PC-9 (cell line): ENCODE results near the gene ITGB3. TPM values are rescaled to one million over a fixed set of nuclear protein-coding genes. Genes with fewer than 3 reads are reported as not detected.

Experiments used
- BruUV-seq: library from RNA; stranded (reverse); fragments of 400-500 nt; replicated peaks from 2 replicates; lab custom pipeline; 2021; lab: Mats Ljungman, UMichigan
- CTCF ChIA-PET: fragments of 300-600 bp; sonication (Branson Sonifier 250); formaldehyde crosslinking; loops from one replicate; lab custom pipeline; 2022; ENCODE audit warnings: antibody characterized with exemption; lab: Charles Lee
- POLR2A ChIA-PET: fragments of 300-600 bp; sonication (Branson Sonifier 250); formaldehyde crosslinking; loops from one replicate; lab custom pipeline; 2022; ENCODE audit warnings: antibody characterized with exemption; ENCODE audit not compliant: unreplicated experiment; lab: Charles Lee
- DNase-seq, 2 experiments: peaks; one replicate each; pipeline versions ENCODE4 v3.0.0 to v3.0.0-alpha.2; 2015 to 2022; ENCODE audit warnings: mixed read lengths in 1 of 2
- H2AFZ ChIP-seq: fragments of 200-600 bp; sonication (generic); 2 replicates; pipeline ENCODE4 v1.8.1; 2017; ENCODE audit warnings: antibody characterized with exemption
- H3F3A ChIP-seq: fragments of 200-600 bp; sonication (generic); 2 replicates; pipeline ENCODE4 v1.8.1; 2017; ENCODE audit warnings: antibody characterized with exemption, mild to moderate bottlenecking, low read depth; ENCODE audit not compliant: insufficient read depth
- H3K27ac ChIP-seq: fragments of 200-600 bp; sonication (generic); 2 replicates; pipeline ENCODE4 v1.6.1; 2016; ENCODE audit warnings: mixed run types
- H3K27me3 ChIP-seq: fragments of 200-600 bp; sonication (generic); 2 replicates; pipeline ENCODE4 v1.6.1; 2016; ENCODE audit warnings: low read depth, mixed run types; ENCODE audit not compliant: insufficient read depth
- H3K36me3 ChIP-seq: fragments of 200-600 bp; sonication (generic); 2 replicates; pipeline ENCODE4 v1.6.1; 2016; ENCODE audit warnings: low read depth, mixed run types
- H3K4me1 ChIP-seq: fragments of 200-600 bp; sonication (generic); replicated peaks from 2 replicates; pipeline ENCODE4 v1.6.1; 2016; ENCODE audit warnings: mixed run types; ENCODE audit not compliant: insufficient read depth
- H3K4me2 ChIP-seq: fragments of 200-600 bp; sonication (generic); 2 replicates; pipeline ENCODE4 v1.6.1; 2017; ENCODE audit warnings: mixed run types
- H3K4me3 ChIP-seq: fragments of 200-600 bp; sonication (generic); 2 replicates; pipeline ENCODE4 v1.6.1; 2016; ENCODE audit warnings: mixed run types
- H3K79me2 ChIP-seq: fragments of 200-600 bp; sonication (generic); 2 replicates; pipeline ENCODE4 v1.6.1; 2017; ENCODE audit warnings: low read depth, mixed run types
- H3K9me2 ChIP-seq: fragments of 200-600 bp; sonication (generic); 2 replicates; pipeline ENCODE4 v1.8.1; 2017; ENCODE audit warnings: mild to moderate bottlenecking; ENCODE audit not compliant: insufficient read depth
- H3K9me3 ChIP-seq: fragments of 200-600 bp; sonication (generic); 2 replicates; pipeline ENCODE4 v1.8.1; 2016; ENCODE audit warnings: low read depth; ENCODE audit not compliant: insufficient read depth
- H4K20me1 ChIP-seq: fragments of 200-600 bp; sonication (generic); 2 replicates; pipeline ENCODE4 v1.8.1; 2017; ENCODE audit not compliant: insufficient read depth
- EZH2 ChIP-seq: fragments of 200-600 bp; sonication (generic); IDR thresholded peaks from 2 replicates; pipeline ENCODE4 v1.8.0; 2017; ENCODE audit warnings: antibody characterized with exemption, low read depth
- intact Hi-C: fragments of 100-400 bp; cut with micrococcal nuclease; formaldehyde crosslinking; loops from one replicate; pipeline ENCODE4 v1.10.0; 2022; ENCODE audit not compliant: unreplicated experiment
- total RNA-seq: library from RNA; stranded (reverse); gene quantifications from 2 replicates; pipeline ENCODE4 v1.2.3, GENCODE V29; 2021
- TF ChIP-seq, protein P1 (sequence below): fragments of 200-600 bp; sonication (generic); conservative IDR thresholded peaks from 2 replicates; pipeline ENCODE4 v1.6.1; 2017; ENCODE audit warnings: mixed run types, antibody characterized with exemption, mild to moderate bottlenecking, moderate library complexity

Gene ITGB3
- total RNA-seq, 1 experiment from 2014 or later = 0.31 TPM

DNA sequence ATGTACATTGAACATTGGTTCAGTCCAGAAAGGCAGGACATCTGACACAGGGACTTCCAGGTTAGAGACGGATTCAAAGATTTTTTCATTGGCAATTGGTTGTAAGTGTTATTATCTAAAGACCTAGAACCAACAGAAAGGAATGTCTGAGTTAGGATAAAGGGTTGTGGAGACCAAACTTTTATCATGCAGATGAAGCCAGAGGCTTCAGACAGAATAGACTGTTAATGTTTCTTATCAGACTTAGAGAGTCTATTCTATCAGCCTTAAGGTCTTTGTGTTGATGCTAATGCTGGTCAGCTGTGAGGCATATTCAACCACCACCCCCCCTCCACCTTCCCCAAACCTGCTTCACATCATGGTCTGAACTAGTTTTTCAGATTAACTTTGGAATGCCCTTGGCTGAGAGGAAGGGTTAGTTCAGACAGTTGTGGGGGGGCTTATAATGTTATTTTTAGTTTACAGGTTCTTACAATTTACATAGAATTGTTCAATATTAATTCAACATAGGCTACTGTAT lies 2.1 kb upstream of the ITGB3 start:
- no peaks in the 10 kb centered on the region for H3K36me3 ChIP-seq
- no peak for TF ChIP-seq EZH2
- TF ChIP-seq, protein P1, sequence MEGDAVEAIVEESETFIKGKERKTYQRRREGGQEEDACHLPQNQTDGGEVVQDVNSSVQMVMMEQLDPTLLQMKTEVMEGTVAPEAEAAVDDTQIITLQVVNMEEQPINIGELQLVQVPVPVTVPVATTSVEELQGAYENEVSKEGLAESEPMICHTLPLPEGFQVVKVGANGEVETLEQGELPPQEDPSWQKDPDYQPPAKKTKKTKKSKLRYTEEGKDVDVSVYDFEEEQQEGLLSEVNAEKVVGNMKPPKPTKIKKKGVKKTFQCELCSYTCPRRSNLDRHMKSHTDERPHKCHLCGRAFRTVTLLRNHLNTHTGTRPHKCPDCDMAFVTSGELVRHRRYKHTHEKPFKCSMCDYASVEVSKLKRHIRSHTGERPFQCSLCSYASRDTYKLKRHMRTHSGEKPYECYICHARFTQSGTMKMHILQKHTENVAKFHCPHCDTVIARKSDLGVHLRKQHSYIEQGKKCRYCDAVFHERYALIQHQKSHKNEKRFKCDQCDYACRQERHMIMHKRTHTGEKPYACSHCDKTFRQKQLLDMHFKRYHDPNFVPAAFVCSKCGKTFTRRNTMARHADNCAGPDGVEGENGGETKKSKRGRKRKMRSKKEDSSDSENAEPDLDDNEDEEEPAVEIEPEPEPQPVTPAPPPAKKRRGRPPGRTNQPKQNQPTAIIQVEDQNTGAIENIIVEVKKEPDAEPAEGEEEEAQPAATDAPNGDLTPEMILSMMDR = no peak
- CTCF ChIA-PET = no interaction called here
- POLR2A ChIA-PET = interaction anchor here (0.6 kb wide), 1 partner anchor 362 kb away, joined by 3 read pairs; no protein-coding TSS in a partner anchor
- no peak overlapping the region for H3K4me3 ChIP-seq
- peaks cover 26% of the 10 kb centered on the region for H3K4me1 ChIP-seq
- H3F3A ChIP-seq = peaks cover 16% of the 10 kb centered on the region; the same call in 1 of the 2 replicates
- H3K27me3 ChIP-seq = no peaks in the 10 kb centered on the region
- H4K20me1 ChIP-seq = no peaks in the 10 kb centered on the region
- no peaks in the 10 kb centered on the region for H3K79me2 ChIP-seq
- H3K9me2 ChIP-seq = no peaks in the 10 kb centered on the region
- no peaks in the 10 kb centered on the region for H3K9me3 ChIP-seq
- H2AFZ ChIP-seq = no peak overlapping the region
- no peak for DNase-seq
- H3K4me2 ChIP-seq = no peak overlapping the region
- intact Hi-C loops = no loop called here
- BruUV-seq = no TSS peak
- H3K27ac ChIP-seq = no peak overlapping the region

DNA sequence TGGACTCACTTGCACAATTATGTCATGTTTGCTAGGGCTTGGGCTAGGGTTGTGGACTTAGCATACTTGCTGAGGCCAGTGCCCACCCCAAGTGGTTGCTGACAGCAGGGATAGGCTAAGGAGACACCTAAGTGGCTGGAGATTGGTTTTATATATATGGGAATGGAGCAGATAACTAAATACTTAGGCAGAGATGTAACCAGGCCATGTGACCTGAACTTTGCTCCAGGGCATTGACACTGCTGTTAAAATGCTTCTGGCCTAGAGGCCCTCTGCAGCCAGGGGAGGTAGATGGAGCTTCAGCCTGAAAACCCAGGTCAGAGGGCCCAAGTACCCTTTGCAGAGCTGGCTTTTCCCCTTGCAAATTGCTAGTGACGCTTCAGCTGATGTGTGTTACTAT lies 1.4 kb upstream of the ITGB3 start:
- Histone ChIP-seq H3F3A (peaks cover 21% of the 10 kb centered on the region; the same call in 1 of the 2 replicates), H3K4me3 (no peak overlapping the region), H2AFZ (no peak overlapping the region), H3K36me3 (no peaks in the 10 kb centered on the region), H3K4me1 (peaks cover 31% of the 10 kb centered on the region), H3K4me2 (no peak overlapping the region; the same call in 1 of the 2 replicates), H3K27me3 (no peaks in the 10 kb centered on the region), H3K79me2 (no peaks in the 10 kb centered on the region), H3K9me3 (no peaks in the 10 kb centered on the region), H4K20me1 (no peaks in the 10 kb centered on the region), H3K9me2 (no peaks in the 10 kb centered on the region), H3K27ac (no peak overlapping the region)
- no peak for TF ChIP-seq EZH2
- TF ChIP-seq, protein P1 = no peak
- no TSS peak for BruUV-seq
- intact Hi-C loops = no loop called here
- CTCF ChIA-PET = no interaction called here
- POLR2A ChIA-PET = no interaction called here
- peak in 1 of 2 experiments; percentile 57 for DNase-seq

DNA sequence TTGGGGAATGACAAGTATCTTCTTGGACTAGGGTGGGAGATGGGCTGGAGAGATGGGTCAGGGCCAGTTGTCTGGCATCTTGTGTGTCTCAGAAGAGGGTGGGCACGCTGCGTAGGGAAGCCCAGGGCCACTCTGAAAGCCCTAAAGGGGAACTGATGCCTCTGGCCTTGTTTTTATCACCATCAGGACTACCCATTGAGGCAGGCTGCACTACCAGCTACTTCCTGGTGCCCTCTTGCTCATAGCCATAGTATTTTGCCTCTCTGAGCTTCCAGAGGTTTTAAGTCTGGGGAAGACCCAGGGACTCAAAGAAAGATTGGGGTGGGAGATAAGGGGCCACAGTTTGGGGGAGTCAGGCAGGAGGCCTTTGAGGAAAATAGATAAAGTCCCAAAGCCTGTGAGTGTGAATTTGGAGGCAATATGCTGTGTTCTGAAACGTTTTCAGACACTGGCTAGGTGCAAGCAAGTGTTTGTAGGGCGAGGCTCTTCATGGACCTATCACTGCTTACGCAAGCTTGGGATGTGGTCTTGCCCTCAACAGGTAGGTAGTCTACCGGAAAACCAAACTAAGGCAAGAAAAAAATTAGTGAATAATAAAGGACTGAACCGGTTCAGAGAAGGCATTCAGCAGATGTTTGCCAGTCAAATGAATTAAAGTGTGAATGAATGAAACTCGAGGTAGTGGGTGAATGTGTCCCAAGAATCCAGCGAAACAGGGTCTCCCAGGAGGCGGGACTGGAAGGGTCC lies 688 bp upstream of the ITGB3 start:
- ChIA-PET POLR2A (interaction anchor here (0.7 kb wide), 1 partner anchor 13 kb away, joined by 3 read pairs; no protein-coding TSS in a partner anchor), CTCF (no interaction called here)
- no peak for DNase-seq
- Histone ChIP-seq H3K4me2 (peak overlapping the region; percentile 93), H3K27me3 (no peaks in the 10 kb centered on the region), H3K27ac (no peak overlapping the region), H3K36me3 (no peaks in the 10 kb centered on the region), H3K4me3 (peak overlapping the region; percentile 93; the same call in 1 of the 2 replicates), H3K9me2 (no peaks in the 10 kb centered on the region), H2AFZ (peak overlapping the region; percentile 81; the same call in 1 of the 2 replicates), H3F3A (peaks cover 28% of the 10 kb centered on the region; the same call in 1 of the 2 replicates), H3K79me2 (no peaks in the 10 kb centered on the region), H3K4me1 (peaks cover 38% of the 10 kb centered on the region), H3K9me3 (no peaks in the 10 kb centered on the region), H4K20me1 (no peaks in the 10 kb centered on the region)
- no TSS peak for BruUV-seq
- TF ChIP-seq EZH2 = no peak
- TF ChIP-seq, protein P1 = no peak
- intact Hi-C loops = no loop called here
